NCI-H2196 treated with DMSO at 0.1 percent for 48 hours (cell line): ENCODE data around the gene ENPP6.

Experiments used
- DNase-seq: peaks from one replicate; lab custom pipeline; 2025; ENCODE audit not compliant: unreplicated experiment; lab: John Stamatoyannopoulos, UW

Gene ENPP6

GRCh38 chr4:184217634-184218033, at the start of gene ENPP6:
Gene ENPP6, minus strand, starts transcription at chr4:184217873. Its CDS starts 54 bp downstream, at chr4:184217819.
- DNase-seq, result no peak

- DNase-seq, result no peak
Measured at GRCh38 chr4:184267206-184267608, 49.5 kb upstream of the ENPP6 start.

GRCh38 chr4:184265546-184266351, 48.1 kb upstream of the ENPP6 start:
- peak; percentile 42 for DNase-seq

GRCh38 chr4:184263910-184264732, 46.4 kb upstream of the ENPP6 start:
- DNase-seq, result peak; percentile 62

GRCh38 chr4:184263461-184263860, 45.8 kb upstream of the ENPP6 start:
- no peak for DNase-seq

- DNase-seq, result no peak
Measured at GRCh38 chr4:184262901-184263300, 45.2 kb upstream of the ENPP6 start.

- no peak for DNase-seq
Measured at GRCh38 chr4:184261246-184261645, 43.6 kb upstream of the ENPP6 start.

GRCh38 chr4:184259866-184260265, 42.2 kb upstream of the ENPP6 start:
- DNase-seq, result no peak

GRCh38 chr4:184259081-184259480, 41.4 kb upstream of the ENPP6 start:
- DNase-seq, result no peak

GRCh38 chr4:184255871-184256642, 38.4 kb upstream of the ENPP6 start:
- no peak for DNase-seq

GRCh38 chr4:184255361-184255760, 37.7 kb upstream of the ENPP6 start:
- no peak for DNase-seq

- DNase-seq, result no peak
Measured at GRCh38 chr4:184253072-184253420, 35.4 kb upstream of the ENPP6 start.

- DNase-seq, result no peak
Measured at GRCh38 chr4:184252136-184253071, 34.7 kb upstream of the ENPP6 start.

- DNase-seq, result no peak
Measured at GRCh38 chr4:184251670-184251980, 34.0 kb upstream of the ENPP6 start.

- DNase-seq, result peak; percentile 23
Measured at GRCh38 chr4:184250795-184251669, 33.4 kb upstream of the ENPP6 start.

- no peak for DNase-seq
Measured at GRCh38 chr4:184248216-184248615, 30.5 kb upstream of the ENPP6 start.

- DNase-seq, result no peak
Measured at GRCh38 chr4:184247421-184247820, 29.7 kb upstream of the ENPP6 start.

- no peak for DNase-seq
Measured at GRCh38 chr4:184246426-184246825, 28.8 kb upstream of the ENPP6 start.

- no peak for DNase-seq
Measured at GRCh38 chr4:184238072-184238745, 20.5 kb upstream of the ENPP6 start.
